GM10266 (cell line): ENCODE data around the gene BYSL.
A peak's percentile ranks its signal among the peaks of the same experiment; 100 is the strongest.

ENCODE experiments used
- DNase-seq: peaks from one replicate; pipeline ENCODE4 v3.0.0; 2012; ENCODE audit errors: extremely low spot score
- TF ChIP-seq, protein P1 (sequence below): IDR thresholded peaks from 2 replicates; pipeline ENCODE4 v1.5.1; 2012; ENCODE audit warnings: mild to moderate bottlenecking, low read depth; ENCODE audit not compliant: control insufficient read depth, insufficient read depth; ENCODE audit errors: missing control alignments

The BYSL gene

DNA sequence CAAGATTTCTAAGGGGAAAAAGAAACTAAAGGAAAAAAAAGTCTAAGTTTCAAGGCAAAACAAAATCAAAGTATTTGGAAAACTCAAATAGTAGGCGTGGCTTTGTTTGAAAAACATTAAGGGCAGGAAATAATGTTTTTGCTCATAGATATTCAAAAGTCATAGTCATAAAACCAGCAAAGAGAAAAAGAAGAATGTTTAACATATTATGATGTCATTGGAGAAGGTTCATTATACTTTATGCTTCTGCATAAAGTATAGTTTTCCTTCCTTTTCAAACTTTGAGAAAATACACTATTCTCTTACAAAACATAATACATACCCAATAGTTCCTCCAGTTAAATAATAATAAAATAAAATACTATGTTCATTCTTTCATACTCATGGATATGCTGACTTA lies 39.8 kb upstream of the BYSL start:
- DNase-seq = no peak
- TF ChIP-seq, protein P1, sequence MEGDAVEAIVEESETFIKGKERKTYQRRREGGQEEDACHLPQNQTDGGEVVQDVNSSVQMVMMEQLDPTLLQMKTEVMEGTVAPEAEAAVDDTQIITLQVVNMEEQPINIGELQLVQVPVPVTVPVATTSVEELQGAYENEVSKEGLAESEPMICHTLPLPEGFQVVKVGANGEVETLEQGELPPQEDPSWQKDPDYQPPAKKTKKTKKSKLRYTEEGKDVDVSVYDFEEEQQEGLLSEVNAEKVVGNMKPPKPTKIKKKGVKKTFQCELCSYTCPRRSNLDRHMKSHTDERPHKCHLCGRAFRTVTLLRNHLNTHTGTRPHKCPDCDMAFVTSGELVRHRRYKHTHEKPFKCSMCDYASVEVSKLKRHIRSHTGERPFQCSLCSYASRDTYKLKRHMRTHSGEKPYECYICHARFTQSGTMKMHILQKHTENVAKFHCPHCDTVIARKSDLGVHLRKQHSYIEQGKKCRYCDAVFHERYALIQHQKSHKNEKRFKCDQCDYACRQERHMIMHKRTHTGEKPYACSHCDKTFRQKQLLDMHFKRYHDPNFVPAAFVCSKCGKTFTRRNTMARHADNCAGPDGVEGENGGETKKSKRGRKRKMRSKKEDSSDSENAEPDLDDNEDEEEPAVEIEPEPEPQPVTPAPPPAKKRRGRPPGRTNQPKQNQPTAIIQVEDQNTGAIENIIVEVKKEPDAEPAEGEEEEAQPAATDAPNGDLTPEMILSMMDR = no peak

DNA sequence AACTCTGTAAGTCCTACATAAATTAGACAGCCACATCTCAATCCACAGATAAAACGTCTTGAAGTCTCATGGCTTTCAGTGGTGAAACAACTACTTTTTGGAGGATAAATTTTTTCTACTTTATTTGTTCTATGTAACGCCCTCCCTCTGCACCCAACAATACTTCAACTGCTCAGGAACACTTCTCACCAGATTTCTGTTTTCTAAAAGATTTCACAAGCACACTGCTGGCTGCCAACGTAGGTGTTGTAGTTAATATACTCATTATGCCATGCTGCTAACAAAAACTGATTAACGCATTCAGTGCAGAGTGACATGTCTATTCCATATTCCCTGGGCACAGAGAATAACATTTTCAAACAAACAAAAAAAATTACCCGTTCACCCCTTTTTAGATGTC lies 36.3 kb upstream of the BYSL start:
- no peak for DNase-seq
- TF ChIP-seq, protein P1 = no peak

DNA sequence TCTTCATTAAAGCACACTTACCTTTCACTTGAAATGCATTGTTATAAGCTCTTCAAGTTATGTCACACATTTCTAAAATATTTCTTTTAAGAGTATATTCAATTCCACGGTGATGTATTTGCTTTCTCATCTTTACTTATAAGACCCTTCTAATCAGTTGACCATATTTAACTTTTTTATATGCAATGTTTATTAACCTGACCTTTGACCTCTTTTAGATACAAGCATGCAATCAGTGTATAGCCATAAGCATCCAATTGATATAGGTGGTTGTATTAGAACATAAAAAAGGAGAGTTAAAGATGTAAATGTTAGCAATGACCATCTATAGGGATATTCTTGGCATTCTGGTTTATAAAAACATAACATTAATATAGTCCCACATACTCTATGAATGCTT lies 35.4 kb upstream of the BYSL start:
- TF ChIP-seq, protein P1 = no peak
- DNase-seq = no peak

DNA sequence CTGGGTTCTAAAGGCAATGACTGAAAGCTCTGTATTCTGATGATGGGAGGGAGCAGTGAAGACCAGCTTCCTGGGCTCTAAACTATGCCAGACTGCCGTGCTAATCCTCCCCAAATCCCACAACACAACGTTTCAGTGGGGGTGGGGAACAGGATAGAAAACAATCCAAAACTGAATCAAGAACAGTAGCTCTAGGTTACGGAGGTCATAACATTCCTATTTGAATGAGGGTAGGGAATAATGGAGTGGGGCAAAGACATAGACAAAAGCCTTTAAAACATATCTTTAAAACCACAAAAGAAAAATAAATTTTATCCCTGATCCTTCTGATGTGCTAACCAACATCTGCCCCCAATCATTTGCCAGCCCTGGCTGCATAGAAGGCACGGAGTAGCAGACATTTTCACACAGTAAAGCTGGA lies 34.0 kb upstream of the BYSL start:
- TF ChIP-seq, protein P1 = no peak
- DNase-seq = no peak

DNA sequence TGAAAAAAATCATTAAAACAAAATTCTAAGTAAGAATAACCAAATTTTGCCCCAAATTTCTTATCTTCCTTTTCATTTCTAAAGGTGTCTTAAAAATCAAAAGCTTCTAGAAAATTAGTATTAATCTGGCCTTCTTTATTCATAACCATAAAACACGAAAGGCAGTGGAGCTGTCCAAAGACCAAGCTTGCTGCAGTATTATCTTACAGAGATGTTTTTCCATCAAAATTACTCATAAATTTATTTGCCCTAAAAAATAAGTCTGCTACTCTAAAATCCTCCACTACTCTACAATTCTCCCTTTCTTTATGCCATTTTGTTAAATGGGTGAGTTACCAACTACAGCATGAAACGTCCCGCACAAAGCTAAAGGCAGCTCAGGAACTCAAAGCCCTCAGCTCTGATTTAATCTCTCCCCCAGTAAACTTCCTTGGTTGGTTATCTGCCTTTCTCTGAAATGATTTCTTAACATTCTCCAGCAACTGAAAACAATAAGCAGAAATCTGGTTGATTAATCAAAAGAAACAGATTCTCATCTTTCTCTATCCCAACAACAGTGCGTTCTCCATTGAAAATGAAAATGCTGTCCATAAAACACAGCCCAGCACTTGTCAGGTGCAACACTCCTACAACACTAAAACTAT lies 28.3 kb upstream of the BYSL start:
- TF ChIP-seq, protein P1 = no peak
- DNase-seq = no peak

DNA sequence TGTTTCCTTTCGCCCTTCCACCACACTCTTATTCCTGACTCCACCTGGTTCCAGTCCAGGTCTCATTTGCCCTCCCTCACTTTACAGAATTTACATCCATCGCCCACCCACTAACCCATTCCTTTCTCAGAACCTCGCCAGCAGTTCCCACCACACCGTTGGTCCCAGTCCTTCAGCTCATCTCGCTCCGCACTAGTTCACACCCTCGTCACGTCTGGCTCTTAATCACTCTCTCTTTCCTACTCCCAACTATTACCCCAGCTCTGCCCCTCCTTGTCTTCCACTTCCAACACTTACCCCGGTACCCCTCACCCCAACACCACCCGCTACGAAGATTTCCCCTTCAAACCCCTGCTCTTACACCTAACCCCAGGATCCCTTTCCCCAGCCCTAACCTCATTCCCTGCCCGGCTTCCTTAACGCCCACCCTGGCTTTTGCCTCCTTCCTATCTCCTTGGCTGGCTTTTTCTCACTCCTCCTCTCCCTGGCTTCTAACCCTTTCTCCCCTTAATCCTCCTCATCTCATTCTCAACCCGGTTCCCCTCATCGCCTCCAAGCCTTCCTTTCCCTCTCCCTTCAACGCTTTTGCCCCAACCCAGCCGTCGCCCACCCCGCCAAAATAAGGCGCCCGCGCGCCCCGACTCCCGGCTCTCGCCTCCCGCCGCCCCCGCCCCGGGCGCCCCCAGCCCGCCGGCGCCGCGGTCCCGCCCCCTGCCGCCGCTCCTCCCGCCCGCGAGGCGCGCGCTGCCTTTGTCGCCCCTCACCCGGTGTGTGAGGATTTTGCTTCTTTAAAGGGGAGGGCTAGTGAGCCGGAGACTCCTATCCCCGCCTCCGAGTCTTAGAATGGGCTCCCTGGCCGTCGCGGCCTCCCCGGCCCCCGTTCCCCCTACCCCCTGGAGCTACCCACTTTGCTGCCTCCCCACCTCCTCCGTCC lies 26.7 kb upstream of the BYSL start:
- TF ChIP-seq, protein P1 = no peak
- peak; percentile 23 for DNase-seq
